Activated CD8-positive, alpha-beta memory T cell treated with anti-CD3 and anti-CD28 coated beads for 36 hours (primary cell): ENCODE measurements around the gene MBLAC1. TPM values are rescaled to one million over a fixed set of nuclear protein-coding genes. Genes with fewer than 3 reads are reported as not detected.
"Not testable (repeated sequence)": the region's sequence is repeated elsewhere in the genome, so short reads cannot be mapped to it uniquely, and the experiment has no call there.

ENCODE experiments used
- CTCF ChIA-PET: fragments of 350-600 bp; sonication (Branson Sonifier 250); formaldehyde crosslinking; loops from one replicate; lab custom pipeline; 2021; ENCODE audit warnings: antibody characterized with exemption; lab: Charles Lee
- POLR2A ChIA-PET: fragments of 350-600 bp; sonication (Branson Sonifier 250); formaldehyde crosslinking; loops from one replicate; lab custom pipeline; 2021; ENCODE audit warnings: antibody characterized with exemption; lab: Charles Lee
- total RNA-seq, 2 experiments: library from RNA; stranded (reverse); gene quantifications; one replicate each; pipeline ENCODE4 v1.2.3, GENCODE V29; 2021

MBLAC1 gene
- total RNA-seq, 2 experiments from 2014 or later = 3.7 to 4.2 TPM

DNA sequence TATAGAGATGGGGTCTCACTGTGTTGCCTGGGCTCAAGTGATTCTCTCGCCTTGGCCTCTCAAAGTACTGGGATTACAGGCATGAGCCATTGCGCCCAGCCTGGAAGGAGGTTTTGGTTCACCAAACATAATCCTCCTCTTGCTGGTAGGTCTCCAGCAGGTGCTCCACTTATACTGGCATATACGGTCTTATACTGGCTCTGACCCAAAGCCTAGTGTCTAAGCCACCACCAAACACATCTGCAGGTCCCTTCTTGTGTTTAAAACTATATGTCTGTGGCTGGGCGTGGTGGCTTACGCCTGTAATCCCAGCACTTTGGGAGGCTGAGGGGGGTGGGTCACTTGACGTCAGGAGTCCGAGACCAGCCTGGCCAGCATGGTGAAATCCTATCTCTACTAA, 5.4 kb downstream of the MBLAC1 start:
- POLR2A ChIA-PET = no interaction called here
- CTCF ChIA-PET = interaction anchor here (0.8 to 3.7 kb wide), 12 partner anchors 11 to 318 kb away, joined by 3 to 16 read pairs (median 6); partner anchors contain the start of gene LAMTOR4

DNA sequence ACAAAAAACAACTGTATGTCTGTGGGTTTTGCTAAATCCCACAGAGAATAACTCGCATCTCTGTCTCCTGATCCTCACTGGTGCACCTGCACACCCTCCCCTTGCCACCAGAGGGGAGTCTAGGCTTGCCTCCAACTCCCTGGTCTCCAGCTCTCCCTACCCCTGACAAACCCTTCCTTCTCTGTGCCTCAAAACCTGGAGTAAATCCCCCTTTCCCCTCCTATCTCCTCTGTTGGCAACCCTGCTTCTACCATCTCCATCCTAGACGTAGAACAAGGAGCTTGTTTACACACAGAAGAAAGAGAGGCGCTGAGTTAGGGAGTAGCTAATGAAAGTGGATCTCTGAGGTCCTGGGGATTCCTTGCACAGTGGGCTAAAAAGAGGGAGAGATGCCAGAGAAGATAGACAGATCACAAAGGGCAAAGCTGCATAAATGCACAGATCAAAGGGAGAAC, 6.0 kb downstream of the MBLAC1 start:
- ChIA-PET POLR2A (no interaction called here), CTCF (interaction anchor here (0.8 to 3.7 kb wide), 13 partner anchors 12 to 318 kb away, joined by 3 to 16 read pairs (median 6); partner anchors contain the start of gene LAMTOR4)

GRCh38 chr7:100137851-100138760, 11.3 kb downstream of the MBLAC1 start:
- ChIA-PET POLR2A (interaction anchor here (0.6 kb wide), 2 partner anchors 8 to 32 kb away, joined by 3 to 4 read pairs; no protein-coding TSS in a partner anchor), CTCF (interaction anchor here (1.0 kb wide), 1 partner anchor 79 kb away, joined by 4 read pairs; no protein-coding TSS in a partner anchor)

GRCh38 chr7:100141555-100141949, 14.8 kb downstream of the MBLAC1 start:
- POLR2A ChIA-PET = no interaction called here
- CTCF ChIA-PET = interaction anchor here (0.8 to 1.2 kb wide), 2 partner anchors 11 to 12 kb away, joined by 3 to 4 read pairs; no protein-coding TSS in a partner anchor

DNA sequence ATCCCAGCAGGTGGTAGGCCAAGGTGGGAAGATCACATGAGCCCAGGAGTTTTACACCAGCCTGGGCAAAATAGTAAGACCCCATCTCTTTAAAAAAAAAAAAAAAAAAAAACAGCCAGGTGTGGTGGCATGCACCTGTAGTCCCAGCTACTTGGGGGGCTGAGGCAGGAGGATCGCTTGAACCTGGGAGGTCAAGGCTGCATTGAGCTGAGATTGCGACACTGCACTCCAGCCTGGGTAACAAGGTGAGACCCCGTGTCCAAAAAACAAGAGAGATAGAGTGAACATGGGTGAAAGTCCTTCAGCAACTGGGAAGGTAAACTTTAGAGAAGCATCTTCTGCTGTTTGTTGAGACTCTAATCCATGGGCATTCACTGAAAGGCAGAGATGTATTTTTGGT, 15.7 kb downstream of the MBLAC1 start:
- ChIA-PET POLR2A (no interaction called here), CTCF (interaction anchor here (0.6 to 0.8 kb wide), 3 partner anchors 13 to 35 kb away, joined by 4 to 5 read pairs (median 4); partner anchors contain the start of gene STAG3)

DNA sequence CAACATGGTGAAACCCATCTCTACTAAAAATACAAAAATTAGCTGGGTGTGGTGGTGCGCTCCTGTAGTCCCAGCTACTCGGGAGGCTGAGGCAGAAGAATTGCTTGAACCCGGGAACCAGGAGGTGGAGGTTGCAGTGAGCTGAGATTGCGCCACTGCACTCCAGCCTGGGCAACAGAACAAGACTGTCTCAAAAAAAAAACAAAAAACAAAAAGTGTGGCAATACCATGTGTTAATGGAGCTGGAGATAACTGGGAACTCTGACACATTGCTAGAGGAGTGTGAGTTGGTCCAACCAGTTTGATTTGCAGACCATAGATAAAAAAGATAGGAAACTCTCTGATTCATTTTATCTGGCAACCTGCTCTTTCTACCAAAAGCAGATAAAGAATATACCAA, 19.6 kb downstream of the MBLAC1 start:
- CTCF ChIA-PET = interaction anchor here (0.5 to 1.7 kb wide), 3 partner anchors 11 to 18 kb away, joined by 3 to 6 read pairs (median 3); no protein-coding TSS in a partner anchor
- POLR2A ChIA-PET = not testable (repeated sequence)

GRCh38 chr7:100147278-100147677, 20.5 kb downstream of the MBLAC1 start:
- ChIA-PET POLR2A (interaction anchor here (0.5 to 1.1 kb wide), 5 partner anchors 19 to 125 kb away, joined by 3 to 6 read pairs (median 3); no protein-coding TSS in a partner anchor), CTCF (interaction anchor here (0.7 to 1.7 kb wide), 3 partner anchors 13 to 21 kb away, joined by 3 to 6 read pairs (median 4); no protein-coding TSS in a partner anchor)

GRCh38 chr7:100148225-100148558, 21.4 kb downstream of the MBLAC1 start:
- ChIA-PET CTCF (interaction anchor here (0.5 to 1.7 kb wide), 7 partner anchors 13 to 63 kb away, joined by 3 to 6 read pairs (median 5); no protein-coding TSS in a partner anchor), POLR2A (interaction anchor here (0.6 to 1.2 kb wide), 7 partner anchors 9 to 755 kb away, joined by 3 to 6 read pairs (median 3); no protein-coding TSS in a partner anchor)

- ChIA-PET POLR2A (interaction anchor here (0.6 to 1.2 kb wide), 9 partner anchors 8 to 755 kb away, joined by 3 to 6 read pairs (median 3); partner anchors contain the start of gene MBLAC1), CTCF (interaction anchor here (0.5 to 1.2 kb wide), 5 partner anchors 15 to 159 kb away, joined by 3 to 5 read pairs (median 5); no protein-coding TSS in a partner anchor)
These were observed 22.0 kb downstream of the MBLAC1 start, which contains the start of gene LAMTOR4 for GRCh38 chr7:100148559-100149328. Gene LAMTOR4 (plus strand): TSS chr7:100148918. CDS start chr7:100148973, 55 bp downstream.

GRCh38 chr7:100152404-100152803, 25.6 kb downstream of the MBLAC1 start:
- POLR2A ChIA-PET = interaction anchor here (0.7 kb wide), 1 partner anchor 300 kb away, joined by 6 read pairs; no protein-coding TSS in a partner anchor
- CTCF ChIA-PET = interaction anchor here (0.7 kb wide), 1 partner anchor 178 kb away, joined by 4 read pairs; no protein-coding TSS in a partner anchor

DNA sequence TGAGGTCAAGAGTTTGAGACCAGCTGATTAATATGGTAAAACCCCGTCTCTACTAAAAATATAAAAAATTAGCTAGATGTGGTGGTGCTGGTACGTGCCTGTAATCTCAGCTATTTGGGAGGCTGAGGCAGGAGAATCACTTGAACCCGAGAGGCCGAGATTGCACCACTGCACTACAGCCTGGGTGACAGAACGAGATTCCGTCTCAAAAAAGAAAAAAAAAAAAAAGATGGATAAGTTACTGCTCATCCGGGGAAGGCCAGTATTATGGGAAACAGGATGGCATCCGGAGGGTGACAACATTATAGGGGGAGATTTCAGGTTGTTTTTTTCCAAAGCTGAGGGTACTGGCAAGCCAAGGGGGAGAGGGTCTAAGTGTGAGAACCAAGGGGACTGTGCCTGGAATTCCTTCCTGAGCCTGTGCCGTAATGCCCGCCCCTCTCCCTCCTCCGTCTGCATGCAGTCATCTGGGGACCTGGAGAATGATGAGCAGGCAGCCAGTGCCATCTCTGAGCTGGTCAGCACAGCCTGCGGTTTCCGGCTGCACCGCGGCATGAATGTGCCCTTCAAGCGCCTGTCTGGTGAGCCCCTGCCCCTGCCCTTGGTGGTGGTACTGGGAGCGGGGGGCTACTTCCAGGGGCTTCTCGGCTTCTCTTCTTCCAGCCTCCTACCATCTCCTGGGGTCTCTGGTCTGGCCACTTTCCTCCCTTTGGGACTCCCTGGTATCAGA, 26.3 kb downstream of the MBLAC1 start:
- POLR2A ChIA-PET = no interaction called here
- CTCF ChIA-PET = interaction anchor here (0.7 kb wide), 1 partner anchor 178 kb away, joined by 4 read pairs; no protein-coding TSS in a partner anchor

GRCh38 chr7:100153708-100154535, 27.2 kb downstream of the MBLAC1 start:
- POLR2A ChIA-PET = no interaction called here
- CTCF ChIA-PET = no interaction called here

DNA sequence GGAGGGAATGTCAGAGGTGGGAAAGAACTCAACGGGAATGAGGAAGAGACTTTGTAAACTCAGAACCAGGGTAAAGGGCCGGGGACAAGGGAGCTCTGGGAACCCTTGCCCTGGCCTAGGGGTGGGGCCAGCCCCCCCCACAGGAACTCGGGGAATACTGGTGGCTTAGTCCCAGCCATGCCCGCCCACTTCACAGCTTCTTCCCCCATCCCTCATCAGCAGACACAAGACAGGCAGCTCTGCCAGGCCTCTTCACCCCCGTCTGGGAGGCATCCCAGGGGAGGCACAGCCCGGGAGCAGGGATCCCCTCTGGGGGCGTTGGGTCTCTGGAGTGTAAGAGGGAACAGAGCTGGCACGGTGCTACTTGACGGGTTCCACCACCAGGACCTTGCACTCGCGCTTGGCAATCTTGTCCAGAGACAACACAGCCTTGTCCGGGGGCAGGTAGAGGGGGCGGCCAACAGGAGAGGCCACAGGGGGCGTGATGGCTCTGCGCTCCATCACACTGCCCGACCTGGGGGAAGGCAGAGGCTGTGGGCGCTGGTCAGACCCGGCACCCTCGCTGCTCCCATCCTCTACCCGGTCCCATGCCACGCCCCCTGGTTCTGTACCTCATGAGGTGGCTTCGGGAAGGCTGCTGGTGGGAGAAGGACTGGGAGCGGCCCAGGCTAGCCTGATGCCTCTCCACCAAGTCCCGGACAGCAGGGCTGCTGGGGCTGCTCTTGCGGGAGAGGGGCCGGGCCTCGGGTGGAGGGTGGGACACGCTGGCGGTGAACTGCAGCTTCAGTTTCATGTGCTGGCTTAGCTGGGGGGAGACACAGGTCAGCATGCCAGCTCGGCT, 28.1 kb downstream of the MBLAC1 start:
- ChIA-PET POLR2A (interaction anchor here (0.9 kb wide), 1 partner anchor 53 kb away, joined by 3 read pairs; no protein-coding TSS in a partner anchor), CTCF (interaction anchor here (0.9 kb wide), 1 partner anchor 11 kb away, joined by 3 read pairs; no protein-coding TSS in a partner anchor)

- ChIA-PET CTCF (interaction anchor here (0.9 kb wide), 1 partner anchor 10 kb away, joined by 3 read pairs; no protein-coding TSS in a partner anchor), POLR2A (interaction anchor here (0.9 to 1.5 kb wide), 2 partner anchors 53 to 55 kb away, joined by 3 read pairs; partner anchors contain the start of gene MCM7)
These were observed 29.0 kb downstream of the MBLAC1 start for GRCh38 chr7:100155553-100156317.
